GM06990 (cell line): Measurements from ENCODE around the gene FAM186B.
"Not testable (repeated sequence)": the region's sequence is repeated elsewhere in the genome, so short reads cannot be mapped to it uniquely, and the experiment has no call there.

Source experiments
- DNase-seq: peaks from one replicate; pipeline ENCODE4 v3.0.0-alpha.2; 2011; ENCODE audit not compliant: insufficient read length; ENCODE audit errors: extremely low read depth
- H3K27me3 ChIP-seq: replicated peaks from 2 replicates; pipeline ENCODE4 v1.6.0; 2011; ENCODE audit warnings: low read length; ENCODE audit not compliant: control insufficient read depth, insufficient read depth
- H3K36me3 ChIP-seq: 2 replicates; pipeline ENCODE4 v1.5.1; 2011; ENCODE audit warnings: low read length; ENCODE audit not compliant: control insufficient read depth, insufficient read depth
- H3K4me3 ChIP-seq: replicated peaks from 2 replicates; pipeline ENCODE4 v1.5.1; 2011; ENCODE audit warnings: low read depth, mild to moderate bottlenecking, control low read depth, low read length
- TF ChIP-seq, protein P1 (sequence below): IDR thresholded peaks from 2 replicates; pipeline ENCODE4 v1.5.1; 2011; ENCODE audit warnings: low read length, control low read depth, mild to moderate bottlenecking, inconsistent platforms; ENCODE audit not compliant: insufficient read depth, poor library complexity, severe bottlenecking

FAM186B gene

DNA sequence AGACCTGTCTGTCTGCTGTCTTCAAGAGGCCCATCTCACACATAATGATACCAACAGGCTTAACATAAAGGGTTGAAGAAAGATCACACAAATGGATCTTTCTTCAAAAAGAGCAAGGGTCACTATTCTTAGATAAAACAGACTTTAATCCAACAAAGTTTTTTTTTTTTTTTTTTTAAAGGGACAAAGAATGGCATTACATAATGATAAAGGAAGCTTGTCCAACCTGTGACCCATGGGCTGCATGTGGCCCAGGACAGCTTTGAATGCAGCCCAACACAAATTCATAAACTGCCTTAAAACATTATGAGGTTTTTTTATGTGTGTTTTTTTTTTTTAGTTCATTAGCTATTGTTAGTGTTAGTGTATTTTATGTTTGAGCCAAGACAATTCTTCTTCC, 6.8 kb upstream of the FAM186B start:
- Histone ChIP-seq H3K36me3 (no peaks in the 10 kb centered on the region), H3K4me3 (no peak overlapping the region), H3K27me3 (no peaks in the 10 kb centered on the region)
- DNase-seq: no peak
- TF ChIP-seq, protein P1, sequence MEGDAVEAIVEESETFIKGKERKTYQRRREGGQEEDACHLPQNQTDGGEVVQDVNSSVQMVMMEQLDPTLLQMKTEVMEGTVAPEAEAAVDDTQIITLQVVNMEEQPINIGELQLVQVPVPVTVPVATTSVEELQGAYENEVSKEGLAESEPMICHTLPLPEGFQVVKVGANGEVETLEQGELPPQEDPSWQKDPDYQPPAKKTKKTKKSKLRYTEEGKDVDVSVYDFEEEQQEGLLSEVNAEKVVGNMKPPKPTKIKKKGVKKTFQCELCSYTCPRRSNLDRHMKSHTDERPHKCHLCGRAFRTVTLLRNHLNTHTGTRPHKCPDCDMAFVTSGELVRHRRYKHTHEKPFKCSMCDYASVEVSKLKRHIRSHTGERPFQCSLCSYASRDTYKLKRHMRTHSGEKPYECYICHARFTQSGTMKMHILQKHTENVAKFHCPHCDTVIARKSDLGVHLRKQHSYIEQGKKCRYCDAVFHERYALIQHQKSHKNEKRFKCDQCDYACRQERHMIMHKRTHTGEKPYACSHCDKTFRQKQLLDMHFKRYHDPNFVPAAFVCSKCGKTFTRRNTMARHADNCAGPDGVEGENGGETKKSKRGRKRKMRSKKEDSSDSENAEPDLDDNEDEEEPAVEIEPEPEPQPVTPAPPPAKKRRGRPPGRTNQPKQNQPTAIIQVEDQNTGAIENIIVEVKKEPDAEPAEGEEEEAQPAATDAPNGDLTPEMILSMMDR: no peak

DNA sequence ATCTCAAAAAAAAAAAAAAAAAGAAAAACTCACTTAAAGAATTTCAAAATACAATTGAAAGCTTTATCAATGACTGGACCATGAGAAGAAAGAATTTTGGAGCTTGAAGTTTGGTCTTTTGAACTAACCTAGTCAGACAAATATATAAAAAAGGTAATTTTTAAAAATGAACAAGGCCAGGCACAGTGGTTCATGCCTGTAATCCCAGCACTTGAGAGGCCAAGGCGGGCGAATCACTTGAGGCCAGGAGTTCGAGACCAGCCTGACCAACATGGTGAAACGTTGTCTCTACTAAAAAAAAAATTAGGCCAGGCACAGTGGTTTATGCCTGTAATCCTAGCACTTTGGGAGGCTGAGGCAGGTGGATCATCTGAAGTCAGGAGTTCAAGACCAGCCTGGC, 5.3 kb upstream of the FAM186B start:
- not testable (repeated sequence) for DNase-seq, H3K36me3 ChIP-seq, H3K27me3 ChIP-seq, H3K4me3 ChIP-seq

DNA sequence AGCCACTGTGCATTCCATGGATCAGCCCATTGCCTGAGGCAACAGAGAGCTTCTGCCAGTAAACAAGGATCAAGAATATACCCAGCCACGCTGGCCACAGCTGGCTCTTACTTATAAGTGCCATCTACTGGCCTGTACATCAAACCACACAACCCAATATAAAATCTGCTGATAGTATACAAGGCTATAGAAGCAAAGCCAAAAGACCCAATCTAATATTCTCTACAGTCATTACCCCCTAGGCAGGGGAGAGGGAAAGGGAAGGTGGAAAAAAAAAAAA, 4.4 kb upstream of the FAM186B start:
- TF ChIP-seq, protein P1: no peak
- no peaks in the 10 kb centered on the region for H3K36me3 ChIP-seq
- no peaks in the 10 kb centered on the region for H3K27me3 ChIP-seq
- DNase-seq: no peak
- no peak overlapping the region for H3K4me3 ChIP-seq

DNA sequence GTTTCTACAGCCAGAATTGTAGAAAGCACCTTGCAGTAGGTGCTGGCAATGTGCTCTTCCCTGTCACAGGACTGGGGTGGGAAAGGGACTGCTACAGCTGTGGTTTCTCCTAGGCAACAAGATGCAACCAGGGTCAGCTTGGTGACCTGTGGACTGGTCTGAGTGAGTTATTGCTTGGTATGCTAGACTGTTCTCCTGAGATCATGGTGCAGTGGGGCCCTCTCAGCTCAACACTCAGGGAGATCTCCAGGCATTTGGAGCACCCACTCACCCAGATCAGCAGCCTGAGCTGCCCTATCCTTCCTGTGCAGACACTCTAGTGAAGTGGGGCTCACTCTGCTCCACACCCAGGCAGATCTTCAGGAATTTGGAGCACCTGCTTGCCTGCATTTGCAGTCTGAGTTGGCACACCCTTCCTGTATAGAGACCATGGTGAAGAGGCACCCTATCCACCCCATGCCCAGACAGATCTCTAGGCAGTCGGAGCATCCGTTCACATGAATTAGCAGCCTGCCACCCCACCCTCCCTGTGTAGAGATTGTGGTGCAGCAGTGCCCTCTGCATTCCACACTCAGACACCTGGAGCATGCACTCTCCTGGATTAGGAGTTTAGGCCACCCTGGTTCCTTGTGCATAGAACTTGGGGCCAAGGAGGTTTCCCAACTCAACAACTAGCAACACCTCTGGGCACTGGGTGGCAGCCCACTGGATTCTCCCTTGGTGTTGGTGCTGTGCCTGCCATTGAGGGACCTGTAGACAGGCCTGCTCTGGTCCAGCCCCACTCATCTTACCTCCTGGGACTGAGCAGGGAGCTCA, 3.8 kb upstream of the FAM186B start:
- no peaks in the 10 kb centered on the region for H3K27me3 ChIP-seq
- H3K36me3 ChIP-seq: no peaks in the 10 kb centered on the region
- H3K4me3 ChIP-seq: no peak overlapping the region
- DNase-seq: no peak
- TF ChIP-seq, protein P1: no peak

DNA sequence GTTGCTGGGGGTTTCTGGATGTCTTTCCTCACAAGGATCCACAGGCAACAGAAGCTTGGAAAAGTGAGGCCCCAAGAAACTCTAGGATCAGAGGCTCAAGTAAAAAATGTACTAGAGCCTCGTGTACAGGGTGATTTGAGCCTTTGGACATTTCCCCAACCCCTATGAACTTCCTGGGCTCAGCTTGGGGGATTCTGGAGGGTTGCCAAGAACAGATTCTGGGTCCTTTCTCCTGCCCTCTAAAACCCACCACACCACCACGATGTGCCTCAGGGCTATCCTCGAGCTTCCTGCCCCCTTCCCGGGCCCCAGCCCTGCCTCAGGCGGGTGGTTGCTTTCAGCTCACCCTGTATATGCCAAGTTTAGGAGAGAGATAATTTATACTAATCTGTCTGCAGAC, 583 bp downstream of the FAM186B start:
- no peak overlapping the region for H3K4me3 ChIP-seq
- TF ChIP-seq, protein P1: no peak
- peaks cover under 1% of the 10 kb centered on the region for H3K36me3 ChIP-seq
- DNase-seq: no peak
- H3K27me3 ChIP-seq: no peaks in the 10 kb centered on the region

DNA sequence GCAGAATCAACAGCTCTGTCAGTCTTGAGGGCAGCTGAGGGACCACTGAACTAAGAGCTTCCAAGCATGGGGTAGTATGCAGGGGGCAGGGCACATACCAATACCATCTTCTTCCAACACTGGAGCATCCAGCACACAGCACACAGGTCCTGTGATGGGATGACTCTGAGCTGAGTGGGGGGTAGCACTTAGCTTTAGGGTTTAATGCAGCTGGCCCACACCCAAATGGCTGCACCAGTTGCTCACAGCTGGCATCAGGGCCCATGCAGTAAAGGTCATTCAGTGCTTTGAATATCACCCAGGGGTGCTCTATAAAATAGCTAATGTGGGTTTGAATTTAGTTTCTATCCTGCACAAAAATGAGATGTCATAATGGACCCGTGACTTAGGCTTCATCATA, 1.7 kb downstream of the FAM186B start:
- no peak for DNase-seq
- H3K27me3 ChIP-seq: no peaks in the 10 kb centered on the region
- TF ChIP-seq, protein P1: no peak
- H3K4me3 ChIP-seq: no peak overlapping the region
- H3K36me3 ChIP-seq: peaks cover 2% of the 10 kb centered on the region
